ENCODE measurements around the gene STXBP1.

The STXBP1 gene

GRCh38 chr9:127651697-127652610, 39.9 kb downstream of the STXBP1 start:
- DNase-seq (ENCODE audit: low read depth in 3 of 3, low spot score in 1 of 3): no peak

GRCh38 chr9:127652733-127653132, 40.7 kb downstream of the STXBP1 start:
- DNase-seq (ENCODE audit: low read depth in 3 of 3, low spot score in 1 of 3): no peak

GRCh38 chr9:127654619-127655018, 42.5 kb downstream of the STXBP1 start:
- no peak for DNase-seq (ENCODE audit: low read depth in 3 of 3, low spot score in 1 of 3)

GRCh38 chr9:127658428-127658827, 46.4 kb downstream of the STXBP1 start:
- no peak for DNase-seq (ENCODE audit: low read depth in 3 of 3, low spot score in 1 of 3)

- no peak for DNase-seq (ENCODE audit: low read depth in 3 of 3, low spot score in 1 of 3)
Measured at GRCh38 chr9:127660886-127661741, 49.0 kb downstream of the STXBP1 start.

- DNase-seq (ENCODE audit: low read depth in 3 of 3, low spot score in 1 of 3): no peak
Measured at GRCh38 chr9:127662617-127663016, 50.5 kb downstream of the STXBP1 start.

GRCh38 chr9:127664324-127664677, 52.2 kb downstream of the STXBP1 start:
- DNase-seq (ENCODE audit: low read depth in 3 of 3, low spot score in 1 of 3): no peak

- DNase-seq (ENCODE audit: low read depth in 3 of 3, low spot score in 1 of 3): no peak
Measured at GRCh38 chr9:127664678-127665507, 52.8 kb downstream of the STXBP1 start.

- DNase-seq (ENCODE audit: low read depth in 3 of 3, low spot score in 1 of 3): no peak
Measured at GRCh38 chr9:127667127-127667844, 55.2 kb downstream of the STXBP1 start.

GRCh38 chr9:127667906-127668305, 55.8 kb downstream of the STXBP1 start:
- DNase-seq (ENCODE audit: low read depth in 3 of 3, low spot score in 1 of 3): no peak

- DNase-seq (ENCODE audit: low read depth in 3 of 3, low spot score in 1 of 3): no peak
Measured at GRCh38 chr9:127673234-127673633, 61.2 kb downstream of the STXBP1 start.

GRCh38 chr9:127676638-127677037, 64.6 kb downstream of the STXBP1 start:
- no peak for DNase-seq (ENCODE audit: low read depth in 3 of 3, low spot score in 1 of 3)

- no peak for DNase-seq (ENCODE audit: low read depth in 3 of 3, low spot score in 1 of 3)
Measured at GRCh38 chr9:127679506-127679905, 67.4 kb downstream of the STXBP1 start.

- DNase-seq (ENCODE audit: low read depth in 3 of 3, low spot score in 1 of 3): no peak
Measured at GRCh38 chr9:127680226-127680625, 68.1 kb downstream of the STXBP1 start.

- no peak for DNase-seq (ENCODE audit: low read depth in 3 of 3, low spot score in 1 of 3)
Measured at GRCh38 chr9:127680846-127681245, 68.8 kb downstream of the STXBP1 start.

GRCh38 chr9:127682351-127683136, 70.5 kb downstream of the STXBP1 start:
- DNase-seq (ENCODE audit: low read depth in 3 of 3, low spot score in 1 of 3): no peak

GRCh38 chr9:127683723-127684122, 71.6 kb downstream of the STXBP1 start:
- DNase-seq (ENCODE audit: low read depth in 3 of 3, low spot score in 1 of 3): no peak

- DNase-seq (ENCODE audit: low read depth in 3 of 3, low spot score in 1 of 3): no peak
Measured at GRCh38 chr9:127684576-127684975, 72.5 kb downstream of the STXBP1 start.

- no peak for DNase-seq (ENCODE audit: low read depth in 3 of 3, low spot score in 1 of 3)
Measured at GRCh38 chr9:127686461-127687393, 74.7 kb downstream of the STXBP1 start.
